ENCODE measurements around the gene GDF15.
A peak's percentile ranks its signal among the peaks of the same experiment; 100 is the strongest.

Gene GDF15

GRCh38 chr19:18433015-18433691, 47.2 kb downstream of the GDF15 start (continued):
- TF ChIP-seq ZSCAN18 (tag by site-specific recombination; IDR thresholded peaks at IDR 0.05) (no peak), PRDM2 (tag by site-specific recombination; IDR thresholded peaks at IDR 0.05; ENCODE audit: borderline replicate concordance) (no peak), ZNF280C (tag by site-specific recombination; IDR thresholded peaks at IDR 0.05) (no peak), ZNF510 (tag by site-specific recombination; IDR thresholded peaks at IDR 0.05; ENCODE audit: insufficient replicate concordance) (no peak), AEBP2 (tag by site-specific recombination; IDR thresholded peaks at IDR 0.05; ENCODE audit: borderline replicate concordance) (peak; percentile 45; the same call in 1 of the 2 replicates), ZNF544 (tag by site-specific recombination; IDR thresholded peaks at IDR 0.05) (no peak), ZSCAN23 (tag by site-specific recombination; IDR thresholded peaks at IDR 0.05) (no peak), ZEB2 (tag by site-specific recombination; IDR thresholded peaks at IDR 0.05) (peak; percentile 92), ZNF549 (tag by site-specific recombination; IDR thresholded peaks at IDR 0.05) (no peak), ZBTB20 (tag by site-specific recombination; IDR thresholded peaks at IDR 0.05) (peak; percentile 77; the same call in 1 of the 2 replicates), ZNF404 (tag by site-specific recombination; IDR thresholded peaks at IDR 0.05) (no peak), ZNF169 (tag by site-specific recombination; IDR thresholded peaks at IDR 0.05) (no peak), PATZ1 (tag by site-specific recombination; IDR thresholded peaks at IDR 0.05) (peak; percentile 99), CTCF (tag by site-specific recombination; IDR thresholded peaks at IDR 0.05) (peak; percentile 75; the same call in 1 of the 2 replicates), ZNF792 (tag by site-specific recombination; IDR thresholded peaks at IDR 0.05) (no peak), ZNF16 (tag by site-specific recombination; IDR thresholded peaks at IDR 0.05; ENCODE audit: low read depth) (no peak), ZNF571 (tag by site-specific recombination; IDR thresholded peaks at IDR 0.05) (no peak), ZNF629 (tag by site-specific recombination; IDR thresholded peaks at IDR 0.05) (peak; percentile 69), ZNF473 (tag by site-specific recombination; IDR thresholded peaks at IDR 0.05) (no peak), ZBTB1 (tag by site-specific recombination; IDR thresholded peaks at IDR 0.05) (0 out of 2 replicates have a peak, but pooled peaks have one; percentile 15), ZBTB21 (tag by site-specific recombination; IDR thresholded peaks at IDR 0.05) (0 out of 2 replicates have a peak, but pooled peaks have one; percentile 8), ZNF704 (tag by site-specific recombination; IDR thresholded peaks at IDR 0.05) (no peak), KLF10 (tag by site-specific recombination; IDR thresholded peaks at IDR 0.05) (peak; percentile 82)
